GM21786 (cell line): ENCODE data around the gene TFPI.
"Not testable (repeated sequence)": the region's sequence is repeated elsewhere in the genome, so short reads cannot be mapped to it uniquely, and the experiment has no call there.

Experiments used
- ATAC-seq: cut with Tn5 transposase; IDR thresholded peaks from one replicate; pipeline ENCODE4 v1.9.1; 2021; ENCODE audit not compliant: unreplicated experiment

TFPI gene

DNA sequence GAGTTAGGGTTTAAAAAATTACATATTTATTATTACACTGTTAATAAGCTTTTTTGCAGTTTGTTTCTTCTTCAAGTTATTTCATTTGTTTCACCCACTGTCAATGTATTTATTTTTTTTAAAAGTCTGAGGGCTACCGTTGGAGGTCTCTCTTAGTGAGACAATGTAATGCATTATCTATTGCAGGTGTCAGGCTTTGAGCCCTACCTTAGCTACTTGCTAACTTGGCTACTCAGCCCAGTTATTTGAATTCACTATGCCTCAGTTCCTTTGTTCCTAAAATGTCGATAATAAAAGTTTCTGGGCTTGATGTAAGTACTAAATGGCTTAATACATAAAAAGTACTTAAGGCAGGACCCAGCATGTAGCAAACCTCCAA, 458 bp upstream of the TFPI start:
- ATAC-seq, result no peak

DNA sequence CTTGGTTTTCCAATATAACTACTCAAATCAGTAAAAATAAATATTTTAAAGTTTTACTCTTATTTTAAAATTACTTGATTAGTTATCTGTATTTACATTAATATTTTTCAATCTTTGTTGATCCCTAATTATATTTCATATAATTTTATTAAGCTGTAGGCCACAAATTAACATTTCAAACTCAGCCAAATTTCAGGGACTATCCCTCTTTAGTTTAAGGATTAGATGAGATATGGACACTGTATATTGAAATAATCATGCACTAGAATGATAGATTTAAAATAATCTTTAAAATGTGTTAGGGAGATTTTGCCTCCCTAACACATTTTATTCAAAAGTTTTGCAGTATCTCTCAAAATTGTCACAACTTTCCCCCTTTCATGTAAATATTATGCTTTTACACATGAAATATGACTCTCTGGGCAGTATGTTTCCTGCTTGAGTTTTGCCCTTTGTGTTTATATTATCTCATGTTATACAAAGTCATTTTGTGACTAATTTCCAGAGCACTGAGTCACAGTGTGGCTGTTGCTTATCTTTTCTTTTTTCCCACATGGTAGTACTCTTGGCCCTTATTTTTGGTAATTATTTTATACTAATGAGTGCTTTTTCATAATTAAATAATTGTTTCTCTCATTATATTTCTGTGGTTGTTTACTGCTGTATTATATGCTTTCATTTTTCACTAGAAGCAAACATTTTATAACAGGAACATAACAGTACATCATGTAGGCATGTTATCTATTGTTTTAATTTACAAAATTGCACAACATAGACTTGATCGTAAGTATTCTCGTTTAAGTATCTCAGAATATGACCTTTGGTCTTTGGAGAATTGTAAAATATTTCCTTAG, 1.2 kb downstream of the TFPI start:
- ATAC-seq, result peak; percentile 68

DNA sequence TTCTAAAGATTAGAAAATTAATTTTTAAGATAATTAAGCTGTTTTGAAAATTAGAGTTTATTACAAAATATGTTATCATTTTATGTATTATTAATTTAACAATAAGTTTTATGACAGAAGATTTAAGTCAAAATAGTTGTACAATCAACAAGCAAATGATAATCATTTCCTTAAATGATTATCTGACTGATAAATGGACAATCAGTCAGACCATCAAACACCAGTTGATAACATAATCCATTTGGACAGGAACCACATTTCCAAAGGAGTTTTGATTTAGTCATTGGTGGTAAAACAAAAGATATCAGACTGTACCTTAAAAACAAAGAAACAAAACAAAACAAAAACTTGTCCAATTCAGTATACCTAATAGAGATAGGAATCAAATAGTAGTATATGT, 1.9 kb downstream of the TFPI start:
- no peak for ATAC-seq

DNA sequence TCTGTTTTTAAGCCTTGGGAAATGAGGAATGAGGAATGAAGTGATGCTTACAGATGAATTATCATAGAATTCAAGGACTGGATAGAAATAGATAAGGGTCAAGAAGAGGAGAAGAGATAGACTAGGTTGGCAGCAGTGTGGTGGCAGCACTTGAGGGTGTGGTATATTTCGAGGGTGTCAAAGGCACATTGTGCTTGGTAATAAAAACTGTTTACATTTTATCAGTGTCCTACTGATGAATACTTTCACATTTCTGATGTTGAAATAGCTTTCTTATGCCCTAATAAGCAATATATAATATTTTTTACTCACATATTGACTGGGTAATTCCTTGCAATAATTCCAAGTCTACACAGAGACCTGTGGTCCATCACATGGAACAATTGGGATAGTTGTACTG, 3.4 kb downstream of the TFPI start:
- no peak for ATAC-seq

DNA sequence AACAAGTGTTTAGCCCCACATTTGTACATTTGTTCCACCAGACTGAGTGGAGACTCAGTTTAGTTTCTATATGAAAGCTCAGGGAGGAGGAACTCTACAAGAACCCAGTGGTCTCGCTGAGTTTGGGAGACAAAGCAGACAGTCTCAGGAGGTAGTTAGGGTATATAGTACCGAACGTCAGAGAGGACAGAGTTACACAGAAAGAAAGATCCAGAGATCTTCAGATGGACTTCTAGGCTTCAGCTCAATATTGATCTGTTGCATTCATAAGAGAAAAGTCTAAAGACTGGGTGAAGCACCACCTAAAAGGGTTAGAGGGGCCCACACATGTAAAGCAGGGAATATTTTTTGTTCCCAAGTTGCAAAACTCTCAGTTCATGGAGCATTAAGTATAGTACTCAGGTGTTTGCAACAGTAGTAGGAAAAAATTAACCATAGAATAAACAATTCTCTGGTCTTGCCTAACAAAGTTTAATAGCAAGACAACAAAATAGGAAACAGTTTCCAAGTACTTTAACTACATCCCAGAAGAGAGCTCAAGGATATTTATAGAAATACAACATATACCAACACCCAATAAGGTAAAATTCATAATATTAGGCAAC, 4.2 kb downstream of the TFPI start:
- ATAC-seq, result no peak

DNA sequence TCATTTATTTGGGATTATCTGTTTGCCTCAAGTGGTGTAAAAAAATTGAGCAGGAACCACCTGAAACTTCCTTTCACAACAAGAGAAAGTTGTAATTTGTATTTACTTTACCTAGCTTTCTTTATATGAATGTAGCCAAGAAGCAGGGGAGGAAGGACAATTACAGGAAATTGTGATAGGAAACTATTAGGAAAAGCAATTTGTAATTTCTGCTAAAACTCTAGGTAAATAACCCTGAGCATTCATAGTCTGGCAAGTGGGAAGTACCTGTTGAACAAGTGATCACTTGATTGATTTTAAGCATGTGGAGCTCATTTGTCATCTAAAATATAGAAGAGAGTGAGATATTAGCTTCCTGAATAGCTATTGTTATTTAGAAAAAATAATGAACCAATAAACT, 5.0 kb downstream of the TFPI start:
- no peak for ATAC-seq

DNA sequence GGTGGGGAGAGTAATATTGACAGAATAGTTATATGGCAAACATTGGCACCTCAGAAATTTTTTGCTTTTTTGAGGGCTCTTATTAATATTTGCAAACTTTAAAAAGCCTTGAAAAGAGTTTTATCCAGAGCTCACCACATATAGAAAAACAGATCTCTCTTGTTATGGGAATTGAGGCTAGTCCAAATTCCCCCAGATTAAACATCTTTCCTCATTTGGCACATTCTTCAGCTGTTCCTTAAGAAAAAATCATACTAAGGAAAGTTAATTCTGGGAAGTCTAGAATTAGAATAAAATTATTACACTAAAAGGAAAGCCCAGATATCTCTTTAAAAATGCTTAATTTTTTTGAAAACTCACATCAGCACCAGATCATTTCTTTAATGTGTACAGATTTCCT, 5.6 kb downstream of the TFPI start:
- ATAC-seq, result no peak

DNA sequence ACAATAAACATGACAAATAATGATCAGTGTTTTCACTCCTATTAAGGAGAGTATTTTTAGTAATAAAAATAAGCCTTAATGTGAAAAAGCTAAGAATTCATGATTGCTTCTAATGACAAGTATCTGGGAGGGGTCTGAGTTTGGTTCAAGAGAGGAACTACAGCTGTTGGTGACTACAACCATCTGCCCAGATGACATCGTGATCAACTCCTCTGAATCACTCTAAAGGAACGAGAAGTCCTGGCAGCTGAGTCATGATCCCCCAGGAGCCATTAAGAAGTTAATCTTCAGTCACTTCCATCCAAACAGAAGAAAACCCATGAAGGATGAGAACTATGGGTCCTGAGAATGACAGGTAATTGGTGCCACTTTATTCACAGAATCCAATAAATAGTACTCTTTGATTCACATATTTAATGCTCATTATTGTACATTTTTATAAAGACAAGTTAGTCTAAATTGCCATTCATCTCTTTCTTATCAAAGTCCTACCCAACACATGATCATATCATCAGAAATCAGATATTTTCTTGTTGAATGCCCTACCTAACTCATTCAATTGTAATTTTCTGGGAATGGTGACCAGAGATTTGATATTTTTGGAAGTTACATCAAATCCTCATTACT, 6.8 kb downstream of the TFPI start:
- no peak for ATAC-seq

DNA sequence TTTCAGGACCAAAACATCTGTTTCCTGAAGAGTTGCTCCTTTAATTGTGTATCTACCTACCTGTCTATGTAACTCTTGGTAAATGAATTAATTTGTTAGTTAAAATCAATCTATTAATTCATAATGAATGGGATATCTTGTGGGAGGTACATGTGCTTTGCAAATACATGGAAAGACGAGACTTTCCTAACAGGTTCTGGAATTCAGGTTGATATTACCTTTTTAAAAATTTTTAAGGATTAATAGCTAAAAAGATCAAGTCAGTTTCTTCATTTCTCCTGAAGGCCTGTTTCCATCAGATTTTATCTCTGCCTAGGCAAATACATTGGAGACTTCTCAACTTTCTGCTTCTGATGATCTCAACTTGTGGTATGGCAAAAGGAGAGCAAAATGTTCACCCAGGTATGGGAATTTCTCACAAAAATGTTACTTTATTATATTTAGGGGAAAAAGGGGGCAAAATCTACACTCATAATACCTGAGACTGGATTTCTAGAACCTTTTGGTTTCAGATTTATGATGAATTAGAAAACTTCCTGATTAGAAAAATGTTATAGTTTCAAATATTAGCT, 7.4 kb downstream of the TFPI start:
- no peak for ATAC-seq

DNA sequence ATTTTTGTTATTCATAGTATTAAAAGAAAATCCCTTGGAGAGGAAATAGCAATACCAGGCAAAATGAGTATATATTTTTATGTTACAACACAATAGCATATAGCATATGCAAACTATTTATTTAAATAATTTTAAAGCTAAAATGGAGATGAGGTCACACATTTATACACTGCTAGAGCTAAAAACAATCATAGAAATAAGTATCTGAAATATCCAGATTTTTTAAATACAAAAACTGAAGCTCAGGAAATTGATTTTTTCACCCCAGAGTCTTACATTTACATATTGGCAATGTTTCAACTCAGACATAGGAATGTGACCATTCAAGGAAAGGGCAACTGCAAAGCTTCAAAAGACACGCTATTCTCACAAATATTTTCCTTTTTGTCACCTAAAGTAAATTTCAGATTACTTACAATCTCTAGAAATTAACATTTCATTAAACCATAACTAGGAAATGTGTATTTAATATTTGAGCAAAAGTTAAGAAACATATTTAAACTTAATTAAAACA, 8.9 kb downstream of the TFPI start:
- no peak for ATAC-seq

DNA sequence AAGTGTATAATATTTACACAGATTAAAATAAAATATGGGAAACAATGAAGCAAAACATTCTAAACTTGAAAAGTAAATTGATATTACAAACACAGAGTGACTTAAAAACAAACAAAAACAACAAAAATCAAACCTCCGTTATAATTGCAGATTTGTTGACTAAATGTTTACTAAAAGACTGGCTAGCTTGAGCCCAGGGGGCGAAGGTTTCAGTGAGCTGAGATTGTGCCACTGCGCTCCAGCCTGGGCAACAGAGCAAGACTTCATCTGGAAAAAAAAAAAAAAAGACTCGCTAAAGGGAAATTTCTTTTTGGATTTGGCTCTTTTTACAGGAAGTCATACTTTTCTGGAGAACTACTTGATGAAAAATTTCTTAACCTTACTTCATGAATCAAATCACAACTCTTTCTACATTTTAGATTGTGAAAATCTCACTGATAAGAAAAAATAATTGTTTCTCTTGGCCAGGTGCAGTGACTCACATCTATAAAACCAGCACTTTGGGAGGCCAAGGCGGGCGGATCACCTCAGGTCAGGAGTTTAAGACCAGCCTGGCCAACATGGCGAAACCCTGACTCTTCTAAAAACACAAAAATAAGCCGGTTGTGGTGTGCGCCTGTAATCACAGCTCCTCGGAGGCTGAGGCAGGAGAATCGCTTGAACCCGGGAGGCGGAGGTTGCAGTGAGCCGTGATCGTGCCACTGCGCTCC, 9.7 kb downstream of the TFPI start:
- no peak for ATAC-seq

DNA sequence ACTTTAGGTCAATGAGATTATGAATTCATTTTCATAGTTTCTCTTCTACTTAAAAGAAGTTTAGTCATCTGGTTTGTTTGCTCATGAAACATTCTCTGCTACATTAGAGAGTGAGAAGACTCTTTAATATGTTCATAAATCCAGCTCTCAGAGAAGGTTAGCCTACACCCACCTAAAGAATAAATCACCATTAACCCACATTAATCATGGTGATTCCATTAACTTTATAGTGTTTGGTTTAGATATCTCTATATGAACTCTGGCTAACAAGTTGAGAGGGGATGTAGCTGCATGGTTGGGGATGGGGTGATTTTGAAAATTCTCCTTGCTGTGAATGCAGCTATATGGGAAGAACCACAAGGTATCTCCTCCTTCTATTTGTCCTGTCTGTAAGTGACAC, 10.7 kb downstream of the TFPI start:
- ATAC-seq, result no peak

DNA sequence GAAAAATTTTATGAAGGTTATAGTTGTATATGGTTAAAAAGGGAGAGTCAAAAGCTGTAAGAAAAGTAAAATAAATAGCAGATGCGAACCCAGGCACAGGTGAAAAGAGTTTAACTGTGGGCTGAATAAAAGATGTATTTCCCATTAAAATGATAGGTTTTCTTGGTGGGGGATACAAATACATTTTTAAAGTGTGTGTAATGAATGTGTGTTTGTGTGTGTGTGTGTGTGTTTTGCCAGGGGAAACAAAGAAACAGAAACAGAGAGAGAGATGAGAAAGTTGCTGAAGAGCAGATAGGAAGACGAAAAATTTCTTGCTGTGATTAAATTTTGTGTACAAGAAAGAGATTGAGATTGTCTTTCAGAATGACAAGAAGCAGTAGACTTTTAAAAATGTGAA, 12.1 kb downstream of the TFPI start:
- no peak for ATAC-seq

DNA sequence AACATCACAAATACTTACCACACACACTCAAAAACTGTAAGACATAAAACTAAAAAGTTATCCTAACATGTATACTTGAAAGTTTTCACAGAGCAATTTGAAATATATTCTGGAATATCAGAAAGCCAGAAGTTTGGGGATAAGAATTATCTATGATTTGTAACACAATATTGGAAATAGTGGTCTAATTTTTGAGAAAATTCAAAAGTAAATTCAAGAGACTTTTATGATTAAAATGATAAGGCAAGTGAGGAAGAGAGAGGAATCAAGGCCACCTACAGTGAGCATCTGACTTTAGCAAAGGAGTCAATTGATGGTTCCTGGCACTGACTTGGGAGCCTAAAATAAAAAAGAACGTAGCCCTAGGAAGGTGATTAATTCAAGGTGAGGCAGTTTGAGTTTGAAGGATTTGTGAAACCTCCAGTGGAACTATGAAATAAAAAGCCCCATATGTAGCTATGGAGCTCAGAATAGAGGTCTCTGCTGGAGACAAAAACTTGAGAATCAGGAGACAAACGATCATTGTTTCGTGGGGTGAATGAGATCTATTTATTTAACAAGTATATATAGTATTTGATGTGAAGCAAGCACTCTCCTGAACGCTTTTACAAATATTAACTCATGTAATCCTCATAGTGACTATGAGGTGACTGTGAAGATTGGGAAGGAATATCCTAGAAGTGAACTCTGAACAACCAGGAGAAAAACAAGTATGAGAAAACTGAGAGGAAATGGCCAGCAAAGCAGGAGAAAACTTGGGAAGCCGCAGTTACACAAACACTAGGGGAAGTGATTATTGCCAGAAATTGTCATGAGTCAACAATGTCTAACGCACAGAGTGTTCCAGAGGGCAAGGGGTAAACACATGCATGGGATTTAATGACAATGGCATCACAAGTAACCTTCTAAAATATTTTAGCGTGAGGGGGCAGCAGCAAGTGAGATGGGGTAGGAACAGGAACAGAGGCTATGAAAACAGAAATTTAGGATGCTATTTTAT, 12.8 kb downstream of the TFPI start:
- ATAC-seq, result no peak

DNA sequence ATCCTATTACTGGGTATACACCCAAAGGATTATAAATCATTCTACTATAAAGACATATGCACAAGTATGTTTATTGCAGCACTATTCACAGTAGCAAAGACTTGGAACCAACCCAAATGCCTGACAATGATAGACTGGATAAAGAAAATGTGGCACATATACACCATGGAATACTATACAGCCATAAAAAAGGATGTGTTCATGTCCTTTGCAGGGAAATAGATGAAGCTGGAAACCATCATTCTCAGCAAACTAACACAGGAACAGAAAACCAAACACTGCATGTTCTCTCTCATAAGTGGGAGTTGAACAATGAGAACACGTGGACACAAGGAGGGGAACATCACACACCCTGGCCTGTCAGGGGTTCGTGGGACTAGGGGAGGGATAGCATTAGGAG, 16.0 kb downstream of the TFPI start:
- not testable (repeated sequence) for ATAC-seq

DNA sequence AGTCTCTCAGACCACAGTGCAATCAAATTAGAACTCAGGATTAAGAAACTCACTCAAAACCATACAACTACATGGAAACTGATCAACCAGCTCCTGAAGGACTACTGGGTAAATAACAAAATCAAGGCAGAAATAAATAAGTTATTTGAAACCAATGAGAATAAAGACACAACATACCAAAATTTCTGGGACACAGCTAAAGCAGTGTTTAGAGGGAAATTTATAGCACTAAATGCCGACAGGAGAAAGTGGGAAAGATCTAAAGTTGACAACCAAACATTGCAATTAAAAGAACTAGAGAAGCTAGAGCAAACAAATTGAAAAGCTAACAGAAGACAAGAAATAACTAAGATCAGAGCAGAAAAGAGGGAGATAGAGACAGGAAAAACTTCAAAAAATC, 18.9 kb downstream of the TFPI start:
- not testable (repeated sequence) for ATAC-seq

DNA sequence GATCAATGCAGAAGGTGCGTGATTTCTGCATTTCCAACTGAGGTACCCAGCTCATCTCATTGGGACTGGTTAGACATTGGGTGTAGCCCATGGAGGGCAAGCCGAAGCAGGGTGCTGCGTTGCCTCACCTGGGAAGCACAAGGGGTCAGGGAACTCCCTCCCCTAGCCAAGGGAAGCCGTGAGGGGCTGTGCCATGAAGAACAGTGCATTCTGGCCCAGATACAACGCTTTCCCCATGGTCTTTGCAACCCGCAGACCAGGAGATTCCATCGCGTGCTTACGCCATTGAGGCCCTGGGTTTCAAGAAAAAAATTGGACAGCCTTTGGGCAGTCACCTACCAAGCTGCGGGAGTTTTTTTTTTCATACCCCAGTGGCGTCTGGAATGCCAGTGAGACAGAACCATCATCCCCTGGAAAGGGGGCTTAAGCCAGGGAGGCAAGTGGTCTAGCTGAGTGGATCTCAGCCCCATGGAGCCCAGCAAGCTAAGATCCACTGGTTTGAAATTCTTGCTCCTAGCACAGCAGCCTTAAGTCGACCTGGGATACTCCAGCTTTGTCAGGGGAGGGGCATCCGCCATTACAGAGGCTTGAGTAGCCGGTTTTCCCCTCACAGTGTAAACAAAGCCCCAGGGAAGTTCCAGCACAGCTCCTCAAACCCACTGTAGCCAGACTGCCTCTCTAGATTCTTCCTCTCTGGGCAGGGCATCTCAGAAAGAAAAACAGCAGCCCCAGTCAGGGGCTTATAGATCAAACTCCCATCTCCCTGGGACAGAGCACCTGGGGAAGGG, 21.7 kb downstream of the TFPI start:
- no peak for ATAC-seq

DNA sequence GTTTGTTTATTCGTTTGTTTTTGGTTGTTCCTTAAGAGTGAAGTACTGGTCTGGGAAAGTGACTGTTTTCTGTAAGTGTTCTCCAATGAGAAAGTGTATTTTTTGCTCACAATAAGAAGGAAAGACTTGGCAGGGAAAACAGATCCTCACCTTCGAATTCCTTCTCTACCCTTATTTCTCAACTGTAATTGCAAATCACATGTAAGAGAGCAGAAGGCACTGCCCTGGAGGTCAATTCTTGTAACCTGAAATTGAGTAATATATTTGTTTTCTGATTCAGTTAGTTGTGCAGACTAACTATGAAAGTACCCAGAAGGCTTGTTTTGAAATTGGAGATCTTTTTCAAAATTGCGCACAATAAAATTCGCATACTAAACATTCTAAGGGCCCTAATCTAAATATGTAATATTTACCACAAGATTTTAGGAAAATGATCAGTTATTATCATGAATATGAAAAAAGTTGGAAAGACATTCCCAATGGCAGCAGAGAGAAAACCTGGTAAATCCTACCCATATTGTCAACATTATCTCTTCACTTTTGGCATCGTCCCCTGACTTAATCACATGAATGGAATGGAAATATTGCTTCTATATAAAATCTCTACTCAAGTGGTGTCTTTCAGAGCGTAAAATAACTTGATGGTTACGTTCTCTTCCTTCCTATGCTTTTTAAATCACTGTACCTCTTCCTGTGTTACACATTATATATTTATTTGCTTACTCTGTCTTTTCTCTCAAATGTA, 24.1 kb downstream of the TFPI start:
- no peak for ATAC-seq
